Testis (tissue), 3 donors: ENCODE data around the gene PLEKHA3. TPM values are rescaled to one million over a fixed set of nuclear protein-coding genes. Genes with fewer than 3 reads are reported as not detected.

Experiments used
- DNase-seq: peaks from one replicate; pipeline ENCODE4 v3.0.0-alpha.2; 2019
- H3K27ac ChIP-seq, 2 donors: fragments of 200-600 bp; sonication (generic); one replicate each; pipeline ENCODE4 v1.5.1; 2019
- H3K27me3 ChIP-seq: fragments of 200-600 bp; sonication (generic); one replicate; pipeline ENCODE4 v1.5.1; 2019
- H3K36me3 ChIP-seq: fragments of 200-600 bp; sonication (generic); one replicate; pipeline ENCODE4 v1.5.1; 2017; ENCODE audit warnings: low read depth; ENCODE audit errors: missing control alignments
- H3K4me1 ChIP-seq: fragments of 200-600 bp; sonication (generic); one replicate; pipeline ENCODE4 v1.5.1; 2019
- H3K4me3 ChIP-seq, 2 donors: fragments of 200-600 bp; sonication (generic); one replicate each; pipeline ENCODE4 v1.5.1; 2017 to 2019
- H3K9me3 ChIP-seq: fragments of 200-600 bp; sonication (generic); one replicate; pipeline ENCODE4 v1.5.1; 2017
- CTCF ChIP-seq, 3 experiments: fragments of 450-650 bp in 2 of 3; fragments of 200-600 bp in 1 of 3; sonication (generic) in 1 of 3; IDR thresholded peaks; one replicate each; pipeline ENCODE4 v1.5.1; 2016 to 2019; ENCODE audit warnings: antibody characterized with exemption in 3 of 3, mild to moderate bottlenecking in 2 of 3, moderate library complexity in 1 of 3
- POLR2A ChIP-seq: fragments of 450-650 bp; IDR thresholded peaks from one replicate; pipeline ENCODE4 v1.6.1; 2017; ENCODE audit warnings: antibody characterized with exemption, mild to moderate bottlenecking, moderate library complexity
- WGBS, 2 donors: methylation state at CpG; one replicate each; pipeline ENCODE4 v1.1.5; 2018; 5-methylcytosine and 5-hydroxymethylcytosine counted together
- intact Hi-C: fragments of 100-400 bp; cut with DNase I; formaldehyde crosslinking; loops from one replicate; pipeline ENCODE4 v1.15.1; 2023; ENCODE audit warnings: low total_unique reads
- polyA plus RNA-seq: library from polyadenylated mRNA; stranded (reverse); fragments of 350-450 nt; fragmentation: Illumina TruSeq; extraction: RNeasy Lipid Tissue Mini Kit (QIAGEN cat#74804); gene quantifications from one replicate; pipeline ENCODE4 v1.2.3, GENCODE V29; 2014; ENCODE audit warnings: low read depth, low replicate concordance; ENCODE audit not compliant: insufficient read depth
- total RNA-seq, 2 donors: library from RNA; depleted of rRNA; stranded (reverse); fragments of >200 nt; gene quantifications; one replicate each; pipeline ENCODE4 v1.2.3, GENCODE V29; 2016

The PLEKHA3 gene
- total and polyA plus RNA-seq, 3 donors from 2014 or later, result 17.8 to 58.7 (median 22.8) TPM

- Histone ChIP-seq H3K9me3 (no peaks in the 10 kb centered on the region), H3K27ac (peak overlapping the region in 1 of 2 donors; percentile 53), H3K36me3 (no peaks in the 10 kb centered on the region), H3K4me3 (no peak overlapping the region), H3K4me1 (peaks cover 24% of the 10 kb centered on the region), H3K27me3 (no peaks in the 10 kb centered on the region)
- DNase-seq, result peak; percentile 62
- TF ChIP-seq POLR2A, result no peak
- no peak for TF ChIP-seq CTCF (IDR thresholded peaks at IDR 0.05)
- 45 to 54% methylated on average over 6 of the region's 6 CpGs for WGBS, 2 donors
- intact Hi-C loops, result no loop called here
Measured at GRCh38 chr2:178484245-178485041, 4.2 kb downstream of the PLEKHA3 start.

- intact Hi-C loops, result no loop called here
- H3K27ac ChIP-seq, result no peak overlapping the region
- no peak for DNase-seq
Measured at GRCh38 chr2:178485356-178485755, 5.1 kb downstream of the PLEKHA3 start.

GRCh38 chr2:178491612-178492011 is 11.4 kb downstream of the PLEKHA3 start:
- DNase-seq, result no peak
- Histone ChIP-seq H3K4me3 (no peak overlapping the region), H3K4me1 (peaks cover 5% of the 10 kb centered on the region), H3K9me3 (no peaks in the 10 kb centered on the region), H3K27me3 (no peaks in the 10 kb centered on the region), H3K27ac (no peak overlapping the region), H3K36me3 (peaks cover 2% of the 10 kb centered on the region)
- WGBS, 2 donors, result 84 to 96% methylated on average over 6 of the region's 6 CpGs
- TF ChIP-seq POLR2A, result no peak
- TF ChIP-seq CTCF (IDR thresholded peaks at IDR 0.05), result no peak
- intact Hi-C loops, result no loop called here

More at GRCh38 chr2:178485356-178485755, 5.1 kb downstream of the PLEKHA3 start:
- H3K4me1 ChIP-seq, result peaks cover 19% of the 10 kb centered on the region
- no peaks in the 10 kb centered on the region for H3K27me3 ChIP-seq
- WGBS, 2 donors, result 72 to 73% methylated on average over 3 of the region's 3 CpGs
- H3K9me3 ChIP-seq, result no peaks in the 10 kb centered on the region
- H3K36me3 ChIP-seq, result no peaks in the 10 kb centered on the region
- no peak for TF ChIP-seq CTCF (IDR thresholded peaks at IDR 0.05)
- TF ChIP-seq POLR2A, result no peak
- H3K4me3 ChIP-seq, result no peak overlapping the region

- intact Hi-C loops, result no loop called here
- Histone ChIP-seq H3K4me1 (peaks cover 5% of the 10 kb centered on the region), H3K27ac (no peak overlapping the region), H3K9me3 (no peaks in the 10 kb centered on the region), H3K4me3 (no peak overlapping the region), H3K36me3 (peaks cover 5% of the 10 kb centered on the region), H3K27me3 (no peaks in the 10 kb centered on the region)
- WGBS, 2 donors, result 72 to 76% methylated on average over 4 of the region's 4 CpGs
- TF ChIP-seq CTCF (IDR thresholded peaks at IDR 0.05), result no peak
- no peak for TF ChIP-seq POLR2A
- DNase-seq, result no peak
Measured at GRCh38 chr2:178496049-178496448, 15.8 kb downstream of the PLEKHA3 start.

GRCh38 chr2:178498137-178498536 is 17.9 kb downstream of the PLEKHA3 start:
- H3K36me3 ChIP-seq, result peaks cover 5% of the 10 kb centered on the region
- no peak overlapping the region for H3K27ac ChIP-seq
- intact Hi-C loops, result no loop called here
- H3K4me3 ChIP-seq, result no peak overlapping the region
- TF ChIP-seq POLR2A (no peak), CTCF (IDR thresholded peaks at IDR 0.05) (no peak)
- peaks cover 5% of the 10 kb centered on the region for H3K4me1 ChIP-seq
- H3K27me3 ChIP-seq, result no peaks in the 10 kb centered on the region
- DNase-seq, result no peak
- no peaks in the 10 kb centered on the region for H3K9me3 ChIP-seq
